Neural progenitor cell (in vitro differentiated cells): ENCODE measurements around the gene DNPH1. TPM values are rescaled to one million over a fixed set of nuclear protein-coding genes. Genes with fewer than 3 reads are reported as not detected.

ENCODE experiments used
- DNase-seq: peaks from one replicate; pipeline ENCODE4 v3.0.0-alpha.2; 2016; ENCODE audit warnings: low spot score
- H2AFZ ChIP-seq: fragments of 200-600 bp; sonication (generic); replicated peaks from 2 replicates; pipeline ENCODE4 v1.6.1; 2016; ENCODE audit warnings: antibody characterized with exemption
- H3F3A ChIP-seq: fragments of 200-600 bp; sonication (generic); 2 replicates; pipeline ENCODE4 v1.6.1; 2016; ENCODE audit warnings: antibody characterized with exemption, low read depth
- H3K27ac ChIP-seq: fragments of 200-600 bp; sonication (generic); 2 replicates; pipeline ENCODE4 v1.5.1; 2016; ENCODE audit warnings: mild to moderate bottlenecking
- H3K27me3 ChIP-seq: fragments of 200-600 bp; sonication (generic); 2 replicates; pipeline ENCODE4 v1.6.1; 2016; ENCODE audit warnings: mild to moderate bottlenecking, moderate library complexity
- H3K36me3 ChIP-seq: fragments of 200-600 bp; sonication (generic); 2 replicates; pipeline ENCODE4 v1.5.1; 2016
- H3K4me1 ChIP-seq: fragments of 200-600 bp; sonication (generic); 2 replicates; pipeline ENCODE4 v1.6.1; 2016; ENCODE audit warnings: mixed run types
- H3K4me2 ChIP-seq: fragments of 200-600 bp; sonication (generic); 2 replicates; pipeline ENCODE4 v1.6.1; 2016
- H3K4me3 ChIP-seq: fragments of 200-600 bp; sonication (generic); 2 replicates; pipeline ENCODE4 v1.5.1; 2016
- H3K79me2 ChIP-seq: fragments of 200-600 bp; sonication (generic); 2 replicates; pipeline ENCODE4 v1.6.1; 2016; ENCODE audit warnings: low read depth
- H3K9ac ChIP-seq: fragments of 200-600 bp; sonication (generic); 2 replicates; pipeline ENCODE4 v1.6.1; 2016
- H3K9me3 ChIP-seq: fragments of 200-600 bp; sonication (generic); 2 replicates; pipeline ENCODE4 v1.5.1; 2016; ENCODE audit warnings: low read depth
- H4K20me1 ChIP-seq: fragments of 200-600 bp; sonication (generic); 2 replicates; pipeline ENCODE4 v1.6.1; 2016; ENCODE audit warnings: low read depth
- H3K27ac Mint-ChIP-seq: 3 replicates; pipeline ENCODE4 v1.8.0; 2021; ENCODE audit warnings: mixed read lengths
- H3K27me3 Mint-ChIP-seq: 2 replicates; pipeline ENCODE4 v1.8.0; 2022; ENCODE audit warnings: low read depth, mild to moderate bottlenecking, inconsistent platforms, moderate library complexity, mixed read lengths; ENCODE audit not compliant: insufficient read depth
- H3K36me3 Mint-ChIP-seq: 3 replicates; pipeline ENCODE4 v1.8.0; 2021; ENCODE audit warnings: mixed read lengths
- H3K4me1 Mint-ChIP-seq: 3 replicates; pipeline ENCODE4 v1.8.0; 2021; ENCODE audit warnings: mixed read lengths
- H3K4me3 Mint-ChIP-seq: 3 replicates; pipeline ENCODE4 v1.8.0; 2021; ENCODE audit warnings: mild to moderate bottlenecking, moderate library complexity, mixed read lengths
- H3K9me3 Mint-ChIP-seq: 3 replicates; pipeline ENCODE4 v1.8.0; 2020; ENCODE audit warnings: mixed read lengths
- CTCF ChIP-seq: fragments of 200-600 bp; sonication (generic); IDR thresholded peaks from 2 replicates; pipeline ENCODE4 v1.5.1; 2017; ENCODE audit warnings: antibody characterized with exemption, mild to moderate bottlenecking
- EZH2 ChIP-seq: fragments of 200-600 bp; sonication (generic); IDR thresholded peaks from 2 replicates; pipeline ENCODE4 v1.6.1; 2017; ENCODE audit warnings: antibody characterized with exemption, mild to moderate bottlenecking, moderate library complexity
- EZH2phosphoT487 ChIP-seq: fragments of 200-600 bp; sonication (generic); IDR thresholded peaks from 2 replicates; pipeline ENCODE4 v1.6.1; 2017; ENCODE audit warnings: antibody characterized with exemption
- total RNA-seq: library from RNA; depleted of rRNA; stranded (reverse); fragments of >200 nt; gene quantifications from 2 replicates; pipeline ENCODE4 v1.2.3, GENCODE V29; 2015; ENCODE audit warnings: low replicate concordance

The DNPH1 gene
- total RNA-seq, 1 donor from 2014 or later = 25.2 TPM

- no peaks in the 10 kb centered on the region for H3K9me3 Mint-ChIP-seq
- Histone ChIP-seq H4K20me1 (no peaks in the 10 kb centered on the region), H3K4me1 (no peaks in the 10 kb centered on the region), H3K79me2 (no peaks in the 10 kb centered on the region), H3K9me3 (no peaks in the 10 kb centered on the region), H3K9ac (no peak overlapping the region), H3K27me3 (no peaks in the 10 kb centered on the region), H3K27ac (no peak overlapping the region), H2AFZ (no peak overlapping the region), H3F3A (no peaks in the 10 kb centered on the region), H3K4me2 (no peak overlapping the region), H3K36me3 (no peaks in the 10 kb centered on the region), H3K4me3 (no peak overlapping the region)
- peaks cover 9% of the 10 kb centered on the region for H3K36me3 Mint-ChIP-seq
- TF ChIP-seq CTCF (no peak), EZH2 (no peak), EZH2phosphoT487 (no peak)
- H3K27ac Mint-ChIP-seq = no peak overlapping the region
- H3K27me3 Mint-ChIP-seq = no peaks in the 10 kb centered on the region
- no peak overlapping the region for H3K4me3 Mint-ChIP-seq
- peaks cover 2% of the 10 kb centered on the region for H3K4me1 Mint-ChIP-seq
- no peak for DNase-seq
These were observed 13.1 kb downstream of the DNPH1 start for GRCh38 chr6:43216200-43216599.

DNA sequence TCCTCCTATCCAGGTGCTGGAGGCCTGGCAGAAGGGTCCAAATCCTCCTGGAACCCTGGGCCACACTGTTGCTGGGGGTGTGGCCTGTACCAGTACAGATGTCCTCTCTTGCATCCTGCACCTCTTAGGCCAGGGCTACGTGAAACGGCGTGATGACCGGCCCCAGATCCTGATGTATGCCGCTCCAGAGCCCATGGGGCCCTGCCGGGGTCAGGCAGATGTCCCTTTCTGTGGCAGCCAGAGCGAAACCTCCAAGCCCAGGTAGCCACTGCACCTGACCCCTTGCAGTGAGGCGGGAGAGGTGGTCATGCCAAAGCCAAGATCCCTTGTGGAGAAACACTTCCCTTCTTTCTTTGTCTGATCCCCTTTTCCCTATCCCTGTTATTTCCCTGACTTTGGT lies 14.2 kb downstream of the DNPH1 start:
- Histone ChIP-seq H3K27me3 (no peaks in the 10 kb centered on the region), H3K4me1 (no peaks in the 10 kb centered on the region), H3K79me2 (no peaks in the 10 kb centered on the region), H3K9ac (no peak overlapping the region), H3F3A (no peaks in the 10 kb centered on the region), H2AFZ (no peak overlapping the region), H4K20me1 (no peaks in the 10 kb centered on the region), H3K4me2 (no peak overlapping the region), H3K27ac (no peak overlapping the region), H3K9me3 (no peaks in the 10 kb centered on the region), H3K4me3 (no peak overlapping the region), H3K36me3 (no peaks in the 10 kb centered on the region)
- peaks cover 9% of the 10 kb centered on the region for H3K36me3 Mint-ChIP-seq
- peaks cover 2% of the 10 kb centered on the region for H3K4me1 Mint-ChIP-seq
- TF ChIP-seq EZH2 (no peak), EZH2phosphoT487 (no peak), CTCF (no peak)
- no peaks in the 10 kb centered on the region for H3K27me3 Mint-ChIP-seq
- H3K9me3 Mint-ChIP-seq = no peaks in the 10 kb centered on the region
- H3K4me3 Mint-ChIP-seq = no peak overlapping the region
- DNase-seq = no peak
- no peak overlapping the region for H3K27ac Mint-ChIP-seq

DNA sequence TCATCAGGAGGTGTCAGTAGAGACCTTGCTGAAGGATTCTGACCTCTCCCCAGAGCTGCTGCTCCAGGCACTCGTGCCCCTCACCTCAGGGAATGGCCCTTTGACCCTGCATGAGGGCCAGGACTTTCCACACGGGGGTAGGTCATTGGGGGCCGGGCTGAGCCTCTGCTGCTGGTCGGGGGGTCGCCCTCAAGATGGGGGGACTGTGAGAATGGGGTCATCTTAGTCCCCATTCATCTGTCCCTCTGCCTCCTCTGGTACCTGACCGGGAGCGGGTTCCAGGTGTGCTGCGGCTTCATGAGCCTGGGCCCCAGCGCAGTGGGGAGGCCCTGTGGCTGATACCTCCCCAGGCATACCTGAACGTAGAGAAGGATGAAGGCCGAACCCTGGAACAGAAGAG lies 15.8 kb downstream of the DNPH1 start:
- no peaks in the 10 kb centered on the region for H3K27me3 Mint-ChIP-seq
- H3K4me3 ChIP-seq = no peak overlapping the region
- no peaks in the 10 kb centered on the region for H3K36me3 ChIP-seq
- no peak overlapping the region for H3K27ac ChIP-seq
- no peaks in the 10 kb centered on the region for H3K27me3 ChIP-seq
- no peaks in the 10 kb centered on the region for H3K4me1 ChIP-seq
- H3K9me3 Mint-ChIP-seq = no peaks in the 10 kb centered on the region
- H2AFZ ChIP-seq = no peak overlapping the region
- H3K79me2 ChIP-seq = no peaks in the 10 kb centered on the region
- DNase-seq = no peak
- H3K4me1 Mint-ChIP-seq = no peaks in the 10 kb centered on the region
- H3K9me3 ChIP-seq = no peaks in the 10 kb centered on the region
- H3K4me3 Mint-ChIP-seq = no peak overlapping the region
- H4K20me1 ChIP-seq = no peaks in the 10 kb centered on the region
- H3F3A ChIP-seq = no peaks in the 10 kb centered on the region
- peak overlapping the region; percentile 74 for H3K27ac Mint-ChIP-seq
- H3K36me3 Mint-ChIP-seq = peaks cover 9% of the 10 kb centered on the region
- H3K9ac ChIP-seq = no peak overlapping the region
- H3K4me2 ChIP-seq = no peak overlapping the region
- TF ChIP-seq EZH2 = no peak
- TF ChIP-seq CTCF = no peak
- no peak for TF ChIP-seq EZH2phosphoT487
